Nucleus accumbens (tissue), 56 donors: ENCODE measurements around the gene MAPK1IP1L.
"Not testable (repeated sequence)": the region's sequence is repeated elsewhere in the genome, so short reads cannot be mapped to it uniquely, and the experiment has no call there.

Experiments used
- DNase-seq, 56 donors: peaks; one replicate each; lab custom pipeline; 2025; lab: John Stamatoyannopoulos, UW

The MAPK1IP1L gene

DNA sequence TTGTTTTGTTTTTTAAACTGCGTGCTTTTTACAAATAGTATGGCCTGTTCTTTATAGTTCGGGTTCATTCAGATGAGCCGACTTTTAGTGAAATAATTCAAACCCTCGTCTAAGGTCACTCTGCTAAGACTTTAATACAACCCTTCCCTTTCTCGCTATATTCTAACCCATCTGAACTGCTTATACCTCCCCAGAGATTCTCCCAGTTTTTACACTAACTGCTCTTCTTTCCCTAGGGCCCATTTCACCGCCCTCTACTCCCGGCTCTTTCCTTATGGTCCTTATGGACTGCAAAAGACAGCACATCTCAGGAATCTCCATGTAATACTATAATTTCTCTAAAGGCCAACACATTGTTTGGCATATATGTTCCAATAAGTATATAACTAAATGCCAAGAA, 2.1 kb downstream of the MAPK1IP1L start:
- DNase-seq, result no peak

DNA sequence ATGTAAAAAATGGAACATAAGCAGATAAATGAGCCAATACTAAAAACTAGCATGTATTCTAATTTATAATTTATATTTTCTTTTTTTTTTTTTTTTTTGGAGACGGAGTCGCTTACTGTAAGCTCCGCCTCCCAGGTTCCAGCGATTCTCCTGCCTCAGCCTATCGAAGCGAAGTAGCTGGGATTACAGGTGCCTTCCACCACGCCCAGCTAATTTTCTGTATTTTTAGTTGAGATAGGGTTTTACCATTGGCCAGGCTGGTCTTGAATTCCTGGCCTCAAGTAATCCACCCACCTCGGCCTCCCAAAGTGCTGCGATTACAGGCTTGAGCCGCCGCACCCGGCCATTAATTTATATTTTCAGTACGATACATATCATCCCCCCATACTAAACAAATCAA, 2.7 kb downstream of the MAPK1IP1L start:
- no peak for DNase-seq

DNA sequence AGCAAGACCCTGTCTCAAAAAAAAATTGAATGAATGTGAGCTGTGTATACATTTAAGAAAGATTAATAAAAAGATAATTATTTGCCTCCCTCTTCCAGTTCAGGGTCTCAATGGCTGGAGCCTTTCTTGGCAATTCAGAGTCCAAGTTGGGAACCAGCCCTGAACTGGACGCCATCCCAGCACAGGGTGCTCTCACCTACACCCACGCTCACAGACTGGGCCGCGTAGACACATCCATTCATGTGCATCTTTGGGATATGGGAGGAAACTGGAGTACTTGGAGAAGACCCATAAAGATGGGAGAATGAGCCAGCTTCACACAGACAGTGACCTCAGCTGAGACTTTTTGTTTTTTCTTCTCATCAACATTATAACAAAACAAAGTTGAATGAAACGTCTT, 6.5 kb downstream of the MAPK1IP1L start:
- DNase-seq, result peak in 2 of 56 donors; percentile 1 to 3

DNA sequence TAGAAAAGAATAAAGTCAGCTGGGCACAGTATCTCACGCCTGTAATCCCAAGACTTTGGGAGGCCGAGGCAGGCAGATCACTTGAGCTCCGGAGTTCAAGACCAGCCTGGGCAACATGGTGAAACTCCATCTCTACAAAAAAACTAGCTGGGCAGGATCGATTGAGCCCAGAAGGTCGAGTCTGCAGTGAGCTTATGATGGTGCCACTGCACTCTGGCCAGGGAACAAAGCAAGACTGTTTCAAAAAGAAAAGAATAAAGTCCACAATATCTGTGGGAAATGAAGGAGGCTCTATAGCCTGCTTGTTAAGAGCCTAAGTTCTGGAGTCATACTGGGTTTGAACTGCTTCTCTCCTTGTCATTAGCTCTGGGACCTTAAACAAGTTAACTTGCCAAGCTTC, 7.9 kb downstream of the MAPK1IP1L start:
- DNase-seq, result no peak

DNA sequence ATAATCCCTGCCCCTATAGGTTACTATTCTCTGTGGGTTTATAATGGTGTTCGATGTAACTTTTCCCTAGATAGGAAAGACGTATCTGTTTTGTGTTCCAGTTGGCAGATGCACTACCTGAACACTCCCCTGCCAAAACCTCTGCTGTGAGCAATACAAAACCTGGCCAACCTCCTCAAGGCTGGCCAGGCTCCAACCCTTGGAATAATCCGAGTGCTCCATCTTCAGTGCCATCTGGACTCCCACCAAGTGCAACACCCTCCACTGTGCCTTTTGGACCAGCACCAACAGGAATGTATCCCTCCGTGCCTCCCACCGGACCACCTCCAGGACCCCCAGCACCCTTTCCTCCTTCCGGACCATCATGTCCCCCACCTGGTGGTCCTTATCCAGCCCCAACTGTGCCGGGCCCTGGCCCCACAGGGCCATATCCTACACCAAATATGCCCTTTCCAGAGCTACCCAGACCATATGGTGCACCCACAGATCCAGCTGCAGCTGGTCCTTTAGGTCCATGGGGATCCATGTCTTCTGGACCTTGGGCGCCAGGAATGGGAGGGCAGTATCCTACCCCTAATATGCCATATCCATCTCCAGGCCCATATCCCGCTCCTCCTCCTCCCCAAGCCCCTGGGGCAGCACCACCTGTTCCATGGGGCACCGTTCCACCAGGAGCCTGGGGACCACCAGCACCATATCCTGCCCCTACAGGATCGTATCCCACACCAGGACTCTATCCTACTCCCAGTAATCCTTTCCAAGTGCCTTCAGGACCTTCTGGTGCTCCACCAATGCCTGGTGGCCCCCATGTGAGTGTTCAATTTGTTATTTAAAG, 11.3 kb downstream of the MAPK1IP1L start:
- peak in 3 of 56 donors; percentile 4 to 17 (median 7) for DNase-seq

DNA sequence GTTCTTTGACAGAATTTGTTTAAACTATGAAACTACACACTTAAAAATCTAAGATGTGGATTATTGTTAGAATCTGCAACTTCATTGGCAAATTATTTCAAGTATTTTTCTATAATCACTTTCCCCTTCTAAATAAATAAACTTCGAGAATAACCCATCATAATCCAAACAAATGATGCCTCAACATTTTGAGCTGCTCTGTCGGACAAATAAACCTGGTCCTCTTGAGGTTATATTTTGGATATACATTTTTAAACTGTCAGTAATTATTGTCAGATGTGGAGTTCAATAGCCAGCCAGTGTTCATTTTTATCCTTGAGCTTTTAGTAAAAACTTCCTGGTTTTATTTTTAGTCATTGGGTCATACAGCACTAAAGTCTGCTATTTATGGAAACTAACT, 13.4 kb downstream of the MAPK1IP1L start:
- not testable (repeated sequence) for DNase-seq

DNA sequence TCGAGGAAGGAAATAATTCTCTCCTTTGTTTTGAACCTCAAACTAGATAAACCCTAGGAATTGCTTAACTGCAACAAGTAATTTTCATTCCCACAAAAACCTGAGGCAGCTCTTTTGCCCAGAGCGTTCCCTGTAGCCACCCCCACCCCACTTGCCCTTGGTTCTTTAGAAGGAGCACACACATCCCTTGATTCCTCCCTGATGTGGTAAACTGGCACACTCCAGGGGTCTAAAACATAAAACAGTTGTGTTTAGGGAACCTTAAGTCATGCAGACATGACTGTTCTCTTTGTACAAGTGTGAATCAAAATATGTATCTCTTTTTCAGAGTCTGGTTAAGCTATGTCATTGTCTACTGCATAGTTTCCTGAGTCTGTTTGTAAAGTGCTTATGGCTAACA, 14.0 kb downstream of the MAPK1IP1L start:
- no peak for DNase-seq

DNA sequence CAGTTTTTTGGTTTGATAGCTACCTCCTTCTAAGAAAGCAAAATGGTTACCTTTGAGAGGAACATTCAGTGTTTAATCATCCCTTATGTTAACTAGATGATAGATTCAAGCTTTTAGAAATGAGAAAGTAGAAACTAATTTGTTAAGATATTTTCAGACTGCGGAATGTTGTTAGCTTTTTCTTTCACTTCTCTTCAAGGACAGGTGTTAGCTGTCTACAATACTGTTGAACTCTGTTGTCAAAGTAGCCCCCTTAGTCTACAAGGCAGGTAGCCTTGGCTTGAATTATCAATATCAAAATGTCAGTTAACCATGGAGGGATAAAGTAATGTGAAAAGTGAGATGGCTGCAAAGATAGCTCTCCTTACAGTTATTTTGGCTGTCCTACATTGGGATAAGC, 14.8 kb downstream of the MAPK1IP1L start:
- DNase-seq, result no peak

- peak in 1 of 56 donors; percentile 3 for DNase-seq
These were observed 19.5 kb downstream of the MAPK1IP1L start for GRCh38 chr14:55070981-55071411.

DNA sequence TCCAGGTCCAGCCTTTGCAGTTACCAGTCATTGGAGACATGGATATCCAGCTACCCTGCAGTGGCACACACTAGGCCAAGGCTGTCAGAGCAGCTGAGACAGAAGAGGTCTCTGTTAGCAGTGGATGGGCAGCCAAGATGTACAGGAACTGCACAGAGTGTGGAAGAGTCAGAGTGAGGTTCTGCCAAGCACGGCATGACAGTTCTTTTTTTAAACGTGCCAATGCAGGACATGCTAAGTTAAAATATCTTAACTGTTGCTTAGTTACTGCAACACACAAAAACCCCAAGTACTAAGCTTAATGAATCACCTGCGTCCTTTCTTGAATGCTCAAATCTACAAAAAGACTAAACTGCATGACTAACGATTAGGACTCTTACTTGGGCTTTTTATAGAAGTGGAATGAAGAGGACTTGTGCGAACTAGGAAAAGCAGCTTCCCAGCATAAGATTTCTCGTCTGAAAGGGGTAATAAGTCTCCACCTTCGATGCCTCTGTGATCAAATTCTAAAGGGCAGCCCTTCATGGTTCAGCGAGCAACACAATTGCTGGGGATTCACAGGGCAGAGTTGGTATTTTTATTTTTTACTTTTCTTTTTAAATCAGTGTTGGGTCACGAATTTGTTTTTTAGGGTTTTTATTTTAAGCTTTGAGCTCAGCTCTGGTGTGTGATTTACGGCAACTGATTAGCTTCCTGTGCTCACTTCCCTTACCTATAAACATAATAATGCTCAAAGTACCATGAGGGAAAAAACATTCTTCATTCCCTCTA, 20.6 kb downstream of the MAPK1IP1L start:
- DNase-seq, result peak in 45 of 56 donors; percentile 3 to 64 (median 31)

- DNase-seq, result no peak
These were observed 22.4 kb downstream of the MAPK1IP1L start for GRCh38 chr14:55073856-55074255.

DNA sequence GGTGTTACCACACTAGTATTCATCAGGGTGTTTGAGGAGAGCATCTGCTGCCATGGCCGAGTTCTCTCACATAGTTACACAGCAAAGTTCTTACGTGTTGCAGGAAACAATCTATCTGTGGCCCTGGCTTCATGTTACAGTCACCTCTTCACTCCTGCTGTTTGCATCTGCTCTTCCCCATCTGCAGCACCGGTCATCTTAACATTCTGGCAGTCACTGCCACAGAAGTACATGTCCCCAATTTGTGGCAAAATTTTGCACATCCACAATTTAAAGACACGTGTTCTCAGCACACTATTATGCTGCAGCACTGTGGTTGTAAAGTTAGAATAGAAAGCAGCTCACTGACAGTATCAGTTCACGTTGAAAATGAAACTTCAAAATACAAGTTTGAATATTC, 23.2 kb downstream of the MAPK1IP1L start:
- DNase-seq, result no peak

GRCh38 chr14:55075628-55076175, 24.3 kb downstream of the MAPK1IP1L start:
- DNase-seq, result no peak

GRCh38 chr14:55077170-55078151, 26.0 kb downstream of the MAPK1IP1L start:
- DNase-seq, result no peak

DNA sequence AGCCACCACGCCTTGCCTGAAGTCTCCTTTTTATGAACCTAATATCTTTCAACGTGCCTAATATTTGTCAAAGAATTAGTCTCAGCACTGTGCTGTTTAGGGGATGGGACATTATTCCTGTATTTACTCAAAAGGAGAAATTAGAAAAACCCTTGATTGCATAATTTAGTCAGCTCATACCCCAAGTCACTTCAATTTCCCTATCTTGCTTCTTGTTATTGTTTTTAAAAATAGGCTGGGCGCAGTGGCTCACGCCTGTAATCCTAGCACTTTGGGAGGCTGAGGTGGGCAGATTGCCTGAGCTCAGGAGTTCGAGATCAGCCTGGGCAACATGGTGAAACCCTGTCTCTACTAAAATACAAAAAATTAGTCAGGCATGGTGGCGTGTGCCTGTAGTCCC, 28.5 kb downstream of the MAPK1IP1L start:
- not testable (repeated sequence) for DNase-seq

- no peak for DNase-seq
These were observed 33.1 kb downstream of the MAPK1IP1L start for GRCh38 chr14:55084401-55085059.

- no peak for DNase-seq
These were observed 33.7 kb downstream of the MAPK1IP1L start for GRCh38 chr14:55085060-55085660.

GRCh38 chr14:55086938-55087337, 35.5 kb downstream of the MAPK1IP1L start:
- no peak for DNase-seq

GRCh38 chr14:55088356-55088755, 36.9 kb downstream of the MAPK1IP1L start:
- DNase-seq, result no peak
